Stomach (tissue), 4 donors: ENCODE measurements around the gene SALL1.

Source experiments
- EP300 ChIP-seq: sonication (generic); formaldehyde crosslinking; IDR thresholded peaks from one replicate; pipeline ENCODE4 v1.6.1; 2017; ENCODE audit warnings: antibody characterized with exemption
- POLR2A ChIP-seq, 4 donors: fragments of 450-650 bp; IDR thresholded peaks; one replicate each; pipeline ENCODE4 v1.6.1; 2016; ENCODE audit warnings: antibody characterized with exemption in 4 of 4, control low read depth in 2 of 4, mild to moderate bottlenecking in 1 of 4, moderate library complexity in 1 of 4
- POLR2AphosphoS5 ChIP-seq, 3 donors: sonication (generic); formaldehyde crosslinking; IDR thresholded peaks; one replicate each; pipeline ENCODE4 v1.6.1; 2016; ENCODE audit warnings: antibody characterized with exemption in 3 of 3
- TF ChIP-seq, protein P1 (sequence below), 7 experiments: fragments of 450-650 bp in 4 of 7; fragments of 200-600 bp in 3 of 7; sonication (generic) in 3 of 7; IDR thresholded peaks; one replicate each; pipeline ENCODE4 v1.5.1; 2016 to 2019; ENCODE audit warnings: antibody characterized with exemption in 7 of 7, control low read depth in 2 of 7, mild to moderate bottlenecking in 1 of 7

DNA sequence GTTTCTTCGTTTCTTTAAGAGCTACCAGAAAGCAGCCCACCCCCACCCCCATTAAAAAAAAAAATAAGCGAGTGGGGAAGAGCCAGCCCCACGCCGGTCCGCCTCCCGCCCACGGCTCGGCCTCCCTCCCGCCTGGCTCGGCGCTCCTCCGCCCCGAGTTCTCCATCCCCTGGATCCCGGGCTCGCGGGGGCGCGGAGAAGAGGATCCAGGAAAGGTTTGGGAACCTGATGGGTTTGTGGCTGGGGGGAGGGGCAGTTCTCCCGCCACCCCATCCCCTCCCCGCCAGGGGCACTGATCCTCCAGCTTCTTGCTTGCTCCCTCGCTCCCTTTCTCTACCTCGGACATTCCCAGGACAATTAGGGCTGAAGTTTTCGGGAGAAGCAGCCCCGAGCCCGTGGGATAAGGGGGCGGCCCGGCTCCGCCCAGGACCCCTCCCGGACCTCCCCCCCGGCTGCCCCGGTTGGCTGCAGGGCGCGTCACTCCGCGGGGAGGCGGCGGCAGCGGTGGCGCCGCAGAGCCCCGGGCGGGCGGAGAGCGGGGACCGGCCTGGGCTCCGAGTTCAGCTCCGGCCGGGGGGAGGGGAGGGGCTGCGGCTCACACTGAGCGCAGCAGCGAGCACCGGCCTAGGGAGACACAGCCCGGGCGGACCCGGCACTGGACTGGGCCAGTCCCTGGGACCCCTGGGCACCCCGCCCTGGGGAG is 1.0 kb upstream of the SALL1 start:
- TF ChIP-seq, protein P1, sequence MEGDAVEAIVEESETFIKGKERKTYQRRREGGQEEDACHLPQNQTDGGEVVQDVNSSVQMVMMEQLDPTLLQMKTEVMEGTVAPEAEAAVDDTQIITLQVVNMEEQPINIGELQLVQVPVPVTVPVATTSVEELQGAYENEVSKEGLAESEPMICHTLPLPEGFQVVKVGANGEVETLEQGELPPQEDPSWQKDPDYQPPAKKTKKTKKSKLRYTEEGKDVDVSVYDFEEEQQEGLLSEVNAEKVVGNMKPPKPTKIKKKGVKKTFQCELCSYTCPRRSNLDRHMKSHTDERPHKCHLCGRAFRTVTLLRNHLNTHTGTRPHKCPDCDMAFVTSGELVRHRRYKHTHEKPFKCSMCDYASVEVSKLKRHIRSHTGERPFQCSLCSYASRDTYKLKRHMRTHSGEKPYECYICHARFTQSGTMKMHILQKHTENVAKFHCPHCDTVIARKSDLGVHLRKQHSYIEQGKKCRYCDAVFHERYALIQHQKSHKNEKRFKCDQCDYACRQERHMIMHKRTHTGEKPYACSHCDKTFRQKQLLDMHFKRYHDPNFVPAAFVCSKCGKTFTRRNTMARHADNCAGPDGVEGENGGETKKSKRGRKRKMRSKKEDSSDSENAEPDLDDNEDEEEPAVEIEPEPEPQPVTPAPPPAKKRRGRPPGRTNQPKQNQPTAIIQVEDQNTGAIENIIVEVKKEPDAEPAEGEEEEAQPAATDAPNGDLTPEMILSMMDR (IDR thresholded peaks at IDR 0.05): no peak
- TF ChIP-seq EP300: no peak
- no peak for TF ChIP-seq POLR2A (IDR thresholded peaks at IDR 0.05)
- TF ChIP-seq POLR2AphosphoS5 (IDR thresholded peaks at IDR 0.05): peak in 1 of 3 donors; percentile 29
